ENCODE data around the gene GPT2.
A peak's percentile ranks its signal among the peaks of the same experiment; 100 is the strongest.
"Not testable (repeated sequence)": the region's sequence is repeated elsewhere in the genome, so short reads cannot be mapped to it uniquely, and the experiment has no call there.

Gene GPT2

DNA sequence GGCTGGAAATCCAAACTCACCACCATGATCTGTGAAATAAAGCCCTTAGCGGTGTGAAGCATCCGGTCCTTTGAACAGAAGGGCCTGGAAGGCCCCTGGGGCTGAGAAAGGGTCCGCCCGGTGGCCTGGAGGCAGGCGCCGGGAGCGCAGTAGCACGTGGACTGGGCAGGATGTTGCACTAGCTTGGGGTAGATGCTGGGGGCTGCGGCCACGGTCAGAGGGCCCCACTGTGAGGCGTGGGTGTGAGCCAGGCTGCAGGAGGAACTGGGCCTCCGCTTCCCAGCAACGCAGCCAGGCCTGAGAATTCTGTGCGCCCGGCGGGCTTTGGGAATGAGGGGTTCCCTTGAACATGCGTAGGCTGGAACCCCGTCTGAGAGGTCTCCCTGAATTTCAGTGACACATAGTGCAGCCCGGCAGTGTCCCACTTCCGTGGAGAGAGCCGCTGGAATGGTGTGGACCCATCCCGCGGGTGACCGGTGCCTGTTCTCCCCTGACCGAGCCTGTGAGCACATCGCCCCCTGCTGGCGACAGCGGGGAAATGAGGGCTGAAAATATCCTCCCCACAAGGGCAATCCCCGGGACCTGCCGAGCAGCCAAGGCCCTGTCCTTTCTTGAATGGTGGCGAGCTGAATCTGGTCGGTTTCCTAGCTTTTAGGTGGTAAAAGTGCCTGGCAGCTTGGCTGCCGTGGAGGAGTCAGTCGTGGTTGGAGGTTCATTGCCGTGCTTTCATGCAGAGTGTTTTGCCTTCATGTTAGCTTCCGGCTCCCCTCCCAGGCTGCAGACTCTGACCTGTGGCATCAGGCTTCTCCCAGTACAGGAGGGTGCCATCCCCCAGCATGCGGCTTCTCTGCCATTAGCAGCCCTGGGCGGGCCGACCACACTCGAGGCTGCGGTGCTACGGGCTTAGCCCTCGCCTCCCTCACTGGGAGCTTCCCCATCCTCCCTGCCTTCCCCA is 45.5 kb downstream of the GPT2 start:
- ChIA-PET POLR2A (ENCODE audit: low non-redundant PET) (no interaction called here), CTCF (interaction anchor here (0.6 to 2.7 kb wide), 8 partner anchors 9 to 101 kb away, joined by 3 to 16 read pairs (median 4); no protein-coding TSS in a partner anchor)
- DNase-seq (ENCODE audit: low spot score), result peak; percentile 68
- H3K27ac ChIP-seq, result 0 out of 2 replicates have a peak overlapping the region, but pooled peaks have one; percentile 5
- TF ChIP-seq, protein P1, sequence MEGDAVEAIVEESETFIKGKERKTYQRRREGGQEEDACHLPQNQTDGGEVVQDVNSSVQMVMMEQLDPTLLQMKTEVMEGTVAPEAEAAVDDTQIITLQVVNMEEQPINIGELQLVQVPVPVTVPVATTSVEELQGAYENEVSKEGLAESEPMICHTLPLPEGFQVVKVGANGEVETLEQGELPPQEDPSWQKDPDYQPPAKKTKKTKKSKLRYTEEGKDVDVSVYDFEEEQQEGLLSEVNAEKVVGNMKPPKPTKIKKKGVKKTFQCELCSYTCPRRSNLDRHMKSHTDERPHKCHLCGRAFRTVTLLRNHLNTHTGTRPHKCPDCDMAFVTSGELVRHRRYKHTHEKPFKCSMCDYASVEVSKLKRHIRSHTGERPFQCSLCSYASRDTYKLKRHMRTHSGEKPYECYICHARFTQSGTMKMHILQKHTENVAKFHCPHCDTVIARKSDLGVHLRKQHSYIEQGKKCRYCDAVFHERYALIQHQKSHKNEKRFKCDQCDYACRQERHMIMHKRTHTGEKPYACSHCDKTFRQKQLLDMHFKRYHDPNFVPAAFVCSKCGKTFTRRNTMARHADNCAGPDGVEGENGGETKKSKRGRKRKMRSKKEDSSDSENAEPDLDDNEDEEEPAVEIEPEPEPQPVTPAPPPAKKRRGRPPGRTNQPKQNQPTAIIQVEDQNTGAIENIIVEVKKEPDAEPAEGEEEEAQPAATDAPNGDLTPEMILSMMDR (conservative IDR thresholded peaks at IDR 0.05; ENCODE audit: low read depth), result peak; percentile 88

DNA sequence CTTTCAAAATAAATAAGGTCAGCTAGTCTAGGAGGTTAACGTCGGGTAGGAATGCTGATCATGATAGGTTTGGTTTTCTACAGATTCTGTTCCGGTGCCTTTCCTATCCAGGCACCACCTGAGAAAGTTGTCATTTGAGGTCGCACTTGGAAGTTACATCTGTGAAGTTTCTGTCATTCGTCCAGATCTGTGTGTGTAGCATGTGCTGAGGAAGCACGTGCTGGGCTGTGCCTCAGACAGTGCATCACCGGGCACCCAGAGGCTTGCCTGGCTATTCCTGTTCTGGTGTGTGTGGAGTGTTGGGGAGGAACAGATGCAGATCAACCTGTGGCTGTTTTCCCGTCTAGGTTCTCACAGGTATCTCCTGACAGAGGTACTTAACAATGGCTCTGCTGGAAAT is 46.7 kb downstream of the GPT2 start:
- ChIA-PET POLR2A (ENCODE audit: low non-redundant PET) (no interaction called here), CTCF (no interaction called here)
- H3K27ac ChIP-seq, result no peak overlapping the region
- DNase-seq (ENCODE audit: low spot score), result no peak
- TF ChIP-seq, protein P1 (conservative IDR thresholded peaks at IDR 0.05; ENCODE audit: low read depth), result no peak

DNA sequence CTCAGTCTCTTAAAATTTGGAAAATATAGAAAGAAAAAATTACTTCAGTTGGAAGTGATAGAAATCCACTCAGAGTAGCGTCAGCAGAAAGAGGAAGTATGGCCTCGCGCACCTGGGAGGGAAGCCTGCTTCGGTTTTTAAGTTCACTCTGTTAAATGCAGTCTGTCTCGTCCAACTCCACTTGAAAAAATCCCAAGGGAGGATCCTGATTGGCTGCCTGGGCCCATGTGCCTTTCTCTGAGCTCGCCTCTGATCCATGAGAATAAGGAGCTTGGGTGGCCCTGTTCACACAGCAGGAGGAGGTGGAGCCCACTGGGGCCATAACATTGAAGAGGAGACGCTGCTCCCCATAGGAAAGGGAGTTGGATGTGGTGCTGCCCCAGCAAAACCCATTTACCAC is 48.6 kb downstream of the GPT2 start:
- POLR2A ChIA-PET (ENCODE audit: low non-redundant PET), result no interaction called here
- no peak for DNase-seq (ENCODE audit: low spot score)
- H3K27ac ChIP-seq, result no peak overlapping the region
- TF ChIP-seq, protein P1 (conservative IDR thresholded peaks at IDR 0.05; ENCODE audit: low read depth), result no peak
- CTCF ChIA-PET, result no interaction called here

DNA sequence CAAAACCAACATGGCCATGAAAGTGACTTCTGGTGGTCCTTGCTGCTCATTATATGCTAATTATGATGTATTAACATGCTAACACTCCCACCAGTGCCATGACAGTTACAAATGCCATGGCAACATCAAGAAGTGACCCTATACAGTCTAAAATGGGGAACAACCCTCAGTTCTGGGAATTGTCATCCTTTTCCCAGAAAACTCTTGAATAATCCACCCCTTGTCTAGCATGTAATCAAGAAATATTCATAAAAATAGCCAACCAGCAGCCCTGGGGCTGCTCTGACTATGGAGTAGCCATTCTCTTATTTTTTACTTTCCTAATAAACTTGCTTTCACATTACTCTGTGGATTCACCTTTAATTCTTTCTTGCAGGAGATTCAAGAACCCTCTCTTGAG is 53.4 kb downstream of the GPT2 start:
- DNase-seq (ENCODE audit: low spot score), result no peak
- CTCF ChIA-PET, result no interaction called here
- no peak overlapping the region for H3K27ac ChIP-seq
- POLR2A ChIA-PET (ENCODE audit: low non-redundant PET), result no interaction called here
- TF ChIP-seq, protein P1 (conservative IDR thresholded peaks at IDR 0.05; ENCODE audit: low read depth), result no peak

DNA sequence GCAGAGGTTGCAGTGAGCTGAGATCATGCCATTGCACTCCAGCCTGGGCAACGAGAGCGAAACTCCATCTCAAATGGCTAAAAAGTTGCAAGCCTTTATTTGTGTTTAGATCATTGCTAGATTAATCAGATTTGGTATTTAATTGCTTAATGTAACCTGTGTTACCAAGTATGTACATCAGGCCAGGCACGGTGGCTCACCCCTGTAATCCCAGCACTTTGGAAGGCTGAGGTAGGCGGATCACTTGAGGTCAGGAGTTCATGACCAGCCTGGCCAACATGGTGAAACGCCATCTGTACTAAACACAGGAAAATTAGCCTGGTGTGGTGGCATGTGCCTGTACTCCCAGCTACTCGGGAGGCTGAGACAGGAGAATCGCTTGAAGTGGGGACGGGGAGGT is 60.6 kb downstream of the GPT2 start:
- POLR2A ChIA-PET (ENCODE audit: low non-redundant PET); H3K27ac ChIP-seq: not testable (repeated sequence)

DNA sequence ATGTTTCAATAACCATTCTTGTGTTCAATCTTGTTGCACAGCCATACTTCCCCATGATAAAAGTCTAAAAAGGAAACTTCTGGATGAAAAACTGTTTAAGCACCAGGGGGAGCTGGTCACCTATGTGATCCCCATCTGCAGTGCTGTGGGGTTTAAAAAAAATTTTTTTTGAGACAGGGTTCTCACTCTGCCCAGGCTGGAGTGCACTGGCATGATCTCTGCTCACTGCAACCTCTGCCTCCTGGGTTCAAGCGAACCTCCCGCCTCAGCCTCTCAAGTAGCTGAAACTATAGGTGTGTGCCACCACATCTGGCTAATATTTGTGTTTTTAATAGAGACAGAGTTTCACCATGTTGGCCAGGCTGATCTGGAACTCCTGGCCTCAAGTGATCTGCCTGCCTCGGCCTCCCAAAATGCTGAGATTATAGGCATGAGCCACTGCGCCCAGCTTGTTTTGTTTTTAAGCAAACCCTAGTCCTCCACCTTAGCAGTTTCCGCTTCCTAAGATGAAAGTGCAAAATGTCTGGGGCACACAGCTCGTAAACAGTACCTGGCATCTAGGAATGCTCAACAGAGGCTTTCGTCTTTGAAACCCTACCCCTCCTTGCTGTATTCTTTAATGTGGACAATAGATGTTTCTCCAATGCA is 63.9 kb downstream of the GPT2 start:
- POLR2A ChIA-PET (ENCODE audit: low non-redundant PET), result no interaction called here
- TF ChIP-seq, protein P1 (conservative IDR thresholded peaks at IDR 0.05; ENCODE audit: low read depth), result peak; percentile 58
- CTCF ChIA-PET, result interaction anchor here (0.6 to 1.0 kb wide), 3 partner anchors 71 to 1217 kb away, joined by 3 read pairs; no protein-coding TSS in a partner anchor
- H3K27ac ChIP-seq, result no peak overlapping the region
- DNase-seq (ENCODE audit: low spot score), result peak; percentile 52

More for the DNA sequence above, 60.6 kb downstream of the GPT2 start:
- CTCF ChIA-PET; DNase-seq (ENCODE audit: low spot score): not testable (repeated sequence)

Measured in RWPE1 (cell line).